GM18858 (cell line): ENCODE measurements around the gene ARHGEF11.

ENCODE experiments used
- ATAC-seq: cut with Tn5 transposase; IDR thresholded peaks from one replicate; pipeline ENCODE4 v1.9.1; 2021; ENCODE audit not compliant: unreplicated experiment

The ARHGEF11 gene

GRCh38 chr1:157004327-157004726, 41.2 kb downstream of the ARHGEF11 start:
- ATAC-seq: no peak

GRCh38 chr1:157001304-157001703, 44.2 kb downstream of the ARHGEF11 start:
- ATAC-seq: no peak

GRCh38 chr1:157000686-157001085, 44.9 kb downstream of the ARHGEF11 start:
- no peak for ATAC-seq

- no peak for ATAC-seq
These were observed 45.8 kb downstream of the ARHGEF11 start for GRCh38 chr1:156999596-157000320.

GRCh38 chr1:156998840-156999500, 46.6 kb downstream of the ARHGEF11 start:
- no peak for ATAC-seq

GRCh38 chr1:156998301-156998700, 47.2 kb downstream of the ARHGEF11 start:
- no peak for ATAC-seq

GRCh38 chr1:156995412-156995811, 50.1 kb downstream of the ARHGEF11 start:
- no peak for ATAC-seq

- no peak for ATAC-seq
These were observed 51.3 kb downstream of the ARHGEF11 start for GRCh38 chr1:156994277-156994676.

- no peak for ATAC-seq
These were observed 52.0 kb downstream of the ARHGEF11 start for GRCh38 chr1:156993426-156994147.

- no peak for ATAC-seq
These were observed 53.3 kb downstream of the ARHGEF11 start for GRCh38 chr1:156992215-156992614.

GRCh38 chr1:156987715-156988114, 57.8 kb downstream of the ARHGEF11 start:
- no peak for ATAC-seq

GRCh38 chr1:156980551-156980950, 65.0 kb downstream of the ARHGEF11 start:
- ATAC-seq: no peak

- no peak for ATAC-seq
These were observed 70.5 kb downstream of the ARHGEF11 start for GRCh38 chr1:156975084-156975483.

- no peak for ATAC-seq
These were observed 72.1 kb downstream of the ARHGEF11 start for GRCh38 chr1:156973417-156973816.

- ATAC-seq: no peak
These were observed 75.5 kb downstream of the ARHGEF11 start for GRCh38 chr1:156970017-156970416.

GRCh38 chr1:156969496-156969895, 76.0 kb downstream of the ARHGEF11 start:
- ATAC-seq: no peak

GRCh38 chr1:156964441-156964840, 81.1 kb downstream of the ARHGEF11 start:
- no peak for ATAC-seq

GRCh38 chr1:156963621-156964020, 81.9 kb downstream of the ARHGEF11 start:
- ATAC-seq: no peak

- no peak for ATAC-seq
These were observed 83.8 kb downstream of the ARHGEF11 start for GRCh38 chr1:156961709-156962108.

GRCh38 chr1:156959925-156960324, 85.6 kb downstream of the ARHGEF11 start:
- ATAC-seq: no peak

- no peak for ATAC-seq
These were observed 86.1 kb downstream of the ARHGEF11 start for GRCh38 chr1:156959414-156959813.

GRCh38 chr1:156958247-156958714, 87.3 kb downstream of the ARHGEF11 start:
- no peak for ATAC-seq
